HepG2 (cell line): Measurements from ENCODE around the gene MEGF6. TPM values are rescaled to one million over a fixed set of nuclear protein-coding genes. Genes with fewer than 3 reads are reported as not detected.
A peak's percentile ranks its signal among the peaks of the same experiment; 100 is the strongest.

Experiments
- AFF4 ChIP-seq: sonication (generic); formaldehyde crosslinking; IDR thresholded peaks from 2 replicates; pipeline ENCODE4 v1.4.0; 2020; ENCODE audit warnings: missing genetic modification reagents
- AKAP8 ChIP-seq: sonication (generic); formaldehyde crosslinking; IDR thresholded peaks from 2 replicates; pipeline ENCODE4 v1.5.1; 2020; ENCODE audit warnings: mild to moderate bottlenecking, missing genetic modification reagents
- FOXA3 ChIP-seq: IDR thresholded peaks from 2 replicates; pipeline ENCODE4 v1.6.1; 2016; ENCODE audit warnings: missing genetic modification reagents, missing compliant biosample characterization
- FOXC1 ChIP-seq: sonication (generic); formaldehyde crosslinking; IDR thresholded peaks from 2 replicates; pipeline ENCODE4 v1.8.0; 2022; ENCODE audit warnings: mild to moderate bottlenecking, missing genetic modification reagents, borderline replicate concordance
- MXD3 ChIP-seq: IDR thresholded peaks from 2 replicates; pipeline ENCODE4 v1.6.1; 2016; ENCODE audit warnings: mild to moderate bottlenecking, missing biosample characterization, missing genetic modification reagents
- REXO4 ChIP-seq: sonication (generic); formaldehyde crosslinking; IDR thresholded peaks from 2 replicates; pipeline ENCODE4 v1.8.0; 2022; ENCODE audit warnings: missing genetic modification reagents, mild to moderate bottlenecking, borderline replicate concordance
- SALL1 ChIP-seq: sonication (generic); formaldehyde crosslinking; IDR thresholded peaks from 2 replicates; pipeline ENCODE4 v1.8.0; 2022; ENCODE audit warnings: mild to moderate bottlenecking, missing genetic modification reagents
- THAP9 ChIP-seq: sonication (generic); formaldehyde crosslinking; IDR thresholded peaks from 2 replicates; pipeline ENCODE4; 2020; ENCODE audit warnings: missing genetic modification reagents, mild to moderate bottlenecking, borderline replicate concordance
- ZHX2 ChIP-seq, 2 experiments: sonication (generic) in 1 of 2; formaldehyde crosslinking in 1 of 2; IDR thresholded peaks; 2 replicates each; pipeline versions ENCODE4 v1.6.1 to v1.9.0; 2014 to 2022; ENCODE audit warnings: antibody characterized with exemption in 1 of 2, borderline replicate concordance in 1 of 2, inconsistent platforms in 1 of 2, low read depth in 1 of 2, missing genetic modification reagents in 1 of 2
- ZNF556 ChIP-seq: sonication (generic); formaldehyde crosslinking; IDR thresholded peaks from 2 replicates; pipeline ENCODE4 v1.4.0; 2020; ENCODE audit warnings: mild to moderate bottlenecking, missing genetic modification reagents, borderline replicate concordance
- ZNF564 ChIP-seq: sonication (generic); formaldehyde crosslinking; IDR thresholded peaks from 2 replicates; pipeline ENCODE4 v1.8.1; 2023; ENCODE audit warnings: mild to moderate bottlenecking, missing genetic modification reagents
- polyA plus RNA-seq, 8 experiments: library from polyadenylated mRNA; depleted of rRNA in 3 of 8; stranded (reverse) in 7 of 8; unstranded in 1 of 8; fragments of >200 nt; fragmentation: Illumina TruSeq in 4 of 8; extraction: Trizol in 4 of 8; gene quantifications; 2 replicates each; pipeline versions ENCODE4 v1.2.1 to v1.2.3, GENCODE V29; 2011 to 2016; ENCODE audit warnings: low read depth in 4 of 8, missing spikeins in 1 of 8, mixed read lengths in 1 of 8; ENCODE audit not compliant: insufficient read depth in 1 of 8
- total RNA-seq, 5 experiments: library from RNA; depleted of rRNA; stranded (reverse); fragments of >200 nt; fragmentation: Illumina TruSeq; extraction: Trizol; gene quantifications; 2 replicates each; pipeline ENCODE4 v1.2.3, GENCODE V29; 2016; ENCODE audit warnings: low read depth in 1 of 5

The MEGF6 gene
- total and polyA plus RNA-seq, 2 of the 13 experiments (the other 11 are each of a cell fraction or from before 2014, with no cell fraction given) = 1.9 TPM

- TF ChIP-seq THAP9 (peak; percentile 73), ZNF556 (0 out of 2 replicates have a peak, but pooled peaks have one; percentile 7), AKAP8 (CRISPR knock-in tag) (peak; percentile 77; the same call in 1 of the 2 replicates), FOXC1 (CRISPR knock-in tag) (no peak), REXO4 (CRISPR knock-in tag) (no peak), MXD3 (CRISPR knock-in tag) (peak; percentile 65; the same call in 1 of the 2 replicates), AFF4 (CRISPR knock-in tag) (no peak), SALL1 (peak; percentile 67; the same call in 1 of the 2 replicates), ZNF564 (CRISPR knock-in tag) (0 out of 2 replicates have a peak, but pooled peaks have one; percentile 0), ZHX2 (IDR thresholded peaks at IDR 0.05; ENCODE audit: low read depth) (peak; percentile 50; the same call in 1 of the 2 replicates), ZHX2 (CRISPR knock-in tag; IDR thresholded peaks at IDR 0.05; ENCODE audit: borderline replicate concordance) (0 out of 2 replicates have a peak, but pooled peaks have one; percentile 65), FOXA3 (peak; percentile 97)
These were observed 13.2 kb upstream of the MEGF6 start, which contains the start of gene TPRG1L (continued) for GRCh38 chr1:3624200-3625136.
